Medulla oblongata (tissue), 1 donor: ENCODE measurements around the gene PCDHB7.
"Not testable (repeated sequence)": the region's sequence is repeated elsewhere in the genome, so short reads cannot be mapped to it uniquely, and the experiment has no call there.

Experiments used
- DNase-seq: peaks from one replicate; pipeline ENCODE4 v3.0.0-alpha.2; 2015; ENCODE audit errors: extremely low spot score

PCDHB7 gene

DNA sequence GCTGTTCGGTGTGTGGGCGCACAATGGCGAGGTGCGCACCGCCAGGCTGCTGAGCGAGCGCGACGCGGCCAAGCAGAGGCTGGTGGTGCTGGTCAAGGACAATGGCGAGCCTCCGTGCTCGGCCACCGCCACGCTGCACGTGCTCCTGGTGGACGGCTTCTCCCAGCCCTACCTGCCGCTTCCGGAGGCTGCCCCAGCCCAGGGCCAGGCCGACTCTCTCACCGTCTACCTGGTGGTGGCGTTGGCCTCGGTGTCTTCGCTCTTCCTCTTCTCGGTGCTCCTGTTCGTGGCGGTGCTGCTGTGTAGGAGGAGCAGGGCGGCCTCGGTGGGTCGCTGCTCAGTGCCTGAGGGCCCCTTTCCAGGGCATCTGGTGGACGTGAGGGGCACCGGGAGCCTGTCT lies 7.4 kb downstream of the PCDHB7 start:
- DNase-seq, result not testable (repeated sequence)

- DNase-seq, result no peak
Observed at GRCh38 chr5:141180313-141180712, 7.9 kb downstream of the PCDHB7 start.

- peak; percentile 54 for DNase-seq
Observed at GRCh38 chr5:141182248-141182647, 9.8 kb downstream of the PCDHB7 start, which contains the start of gene PCDHB16. Gene PCDHB16 (plus strand): TSS chr5:141182387. CDS start chr5:141182560, 173 bp downstream.

DNA sequence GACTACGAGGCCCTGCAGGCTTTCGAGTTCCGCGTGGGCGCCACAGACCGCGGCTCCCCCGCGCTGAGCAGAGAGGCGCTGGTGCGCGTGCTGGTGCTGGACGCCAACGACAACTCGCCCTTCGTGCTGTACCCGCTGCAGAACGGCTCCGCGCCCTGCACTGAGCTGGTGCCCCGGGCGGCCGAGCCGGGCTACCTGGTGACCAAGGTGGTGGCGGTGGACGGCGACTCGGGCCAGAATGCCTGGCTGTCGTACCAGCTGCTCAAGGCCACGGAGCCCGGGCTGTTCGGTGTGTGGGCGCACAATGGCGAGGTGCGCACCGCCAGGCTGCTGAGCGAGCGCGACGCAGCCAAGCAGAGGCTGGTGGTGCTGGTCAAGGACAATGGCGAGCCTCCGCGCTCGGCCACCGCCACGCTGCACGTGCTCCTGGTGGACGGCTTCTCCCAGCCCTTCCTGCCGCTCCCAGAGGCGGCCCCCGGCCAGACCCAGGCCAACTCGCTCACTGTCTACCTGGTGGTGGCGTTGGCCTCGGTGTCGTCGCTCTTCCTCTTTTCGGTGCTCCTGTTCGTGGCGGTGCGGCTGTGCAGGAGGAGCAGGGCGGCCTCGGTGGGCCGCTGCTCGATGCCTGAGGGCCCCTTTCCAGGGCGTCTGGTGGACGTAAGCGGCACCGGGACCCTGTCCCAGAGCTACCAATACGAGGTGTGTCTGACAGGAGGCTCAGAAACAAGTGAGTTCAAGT lies 11.8 kb downstream of the PCDHB7 start:
- DNase-seq, result not testable (repeated sequence)

GRCh38 chr5:141186897-141187512 lies 14.6 kb downstream of the PCDHB7 start, which contains the start of gene PCDHB9:
Gene PCDHB9 (plus strand): TSS chr5:141187161. CDS start chr5:141187319, 158 bp downstream.
- DNase-seq, result peak; percentile 18

DNA sequence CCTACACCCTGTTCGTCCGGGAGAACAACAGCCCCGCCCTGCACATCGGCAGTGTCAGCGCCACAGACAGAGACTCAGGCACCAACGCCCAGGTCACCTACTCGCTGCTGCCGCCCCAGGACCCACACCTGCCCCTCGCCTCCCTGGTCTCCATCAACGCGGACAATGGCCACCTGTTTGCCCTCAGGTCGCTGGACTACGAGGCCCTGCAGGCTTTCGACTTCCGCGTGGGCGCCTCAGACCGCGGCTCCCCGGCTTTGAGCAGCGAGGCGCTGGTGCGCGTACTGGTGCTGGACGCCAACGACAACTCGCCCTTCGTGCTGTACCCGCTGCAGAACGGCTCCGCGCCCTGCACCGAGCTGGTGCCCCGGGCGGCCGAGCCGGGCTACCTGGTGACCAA lies 16.2 kb downstream of the PCDHB7 start:
- not testable (repeated sequence) for DNase-seq

- not testable (repeated sequence) for DNase-seq
Observed at GRCh38 chr5:141189131-141189530, 16.7 kb downstream of the PCDHB7 start.

- DNase-seq, result peak; percentile 40
Observed at GRCh38 chr5:141192110-141192725, 19.8 kb downstream of the PCDHB7 start, which contains the start of gene PCDHB10. Gene PCDHB10 (plus strand): TSS chr5:141192353. CDS start chr5:141192553, 200 bp downstream.

DNA sequence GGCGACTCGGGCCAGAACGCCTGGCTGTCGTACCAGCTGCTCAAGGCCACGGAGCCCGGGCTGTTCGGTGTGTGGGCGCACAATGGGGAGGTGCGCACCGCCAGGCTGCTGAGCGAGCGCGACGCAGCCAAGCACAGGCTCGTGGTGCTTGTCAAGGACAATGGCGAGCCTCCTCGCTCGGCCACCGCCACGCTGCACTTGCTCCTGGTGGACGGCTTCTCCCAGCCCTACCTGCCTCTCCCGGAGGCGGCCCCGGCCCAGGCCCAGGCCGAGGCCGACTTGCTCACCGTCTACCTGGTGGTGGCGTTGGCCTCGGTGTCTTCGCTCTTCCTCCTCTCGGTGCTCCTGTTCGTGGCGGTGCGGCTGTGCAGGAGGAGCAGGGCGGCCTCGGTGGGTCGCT lies 21.9 kb downstream of the PCDHB7 start:
- DNase-seq, result not testable (repeated sequence)

DNA sequence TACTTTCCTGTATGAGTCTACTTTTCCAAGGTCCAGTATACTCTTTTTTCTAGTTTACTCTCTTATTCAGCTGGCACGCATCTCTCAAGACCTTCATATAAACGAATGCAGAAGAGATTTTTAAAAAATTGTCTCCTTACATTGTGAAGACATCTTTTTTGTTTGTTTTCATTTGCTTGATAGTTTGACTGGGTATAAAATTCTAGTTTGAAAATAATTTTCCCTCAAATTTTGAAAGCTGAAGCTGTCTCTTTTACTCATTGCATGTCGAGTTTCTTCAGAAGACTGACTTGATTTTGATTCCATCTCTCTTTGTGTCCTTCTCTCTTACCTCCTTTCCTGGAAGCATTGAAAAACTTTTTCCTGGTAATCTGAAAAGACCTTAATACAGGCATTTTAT lies 23.9 kb downstream of the PCDHB7 start:
- DNase-seq, result no peak

DNA sequence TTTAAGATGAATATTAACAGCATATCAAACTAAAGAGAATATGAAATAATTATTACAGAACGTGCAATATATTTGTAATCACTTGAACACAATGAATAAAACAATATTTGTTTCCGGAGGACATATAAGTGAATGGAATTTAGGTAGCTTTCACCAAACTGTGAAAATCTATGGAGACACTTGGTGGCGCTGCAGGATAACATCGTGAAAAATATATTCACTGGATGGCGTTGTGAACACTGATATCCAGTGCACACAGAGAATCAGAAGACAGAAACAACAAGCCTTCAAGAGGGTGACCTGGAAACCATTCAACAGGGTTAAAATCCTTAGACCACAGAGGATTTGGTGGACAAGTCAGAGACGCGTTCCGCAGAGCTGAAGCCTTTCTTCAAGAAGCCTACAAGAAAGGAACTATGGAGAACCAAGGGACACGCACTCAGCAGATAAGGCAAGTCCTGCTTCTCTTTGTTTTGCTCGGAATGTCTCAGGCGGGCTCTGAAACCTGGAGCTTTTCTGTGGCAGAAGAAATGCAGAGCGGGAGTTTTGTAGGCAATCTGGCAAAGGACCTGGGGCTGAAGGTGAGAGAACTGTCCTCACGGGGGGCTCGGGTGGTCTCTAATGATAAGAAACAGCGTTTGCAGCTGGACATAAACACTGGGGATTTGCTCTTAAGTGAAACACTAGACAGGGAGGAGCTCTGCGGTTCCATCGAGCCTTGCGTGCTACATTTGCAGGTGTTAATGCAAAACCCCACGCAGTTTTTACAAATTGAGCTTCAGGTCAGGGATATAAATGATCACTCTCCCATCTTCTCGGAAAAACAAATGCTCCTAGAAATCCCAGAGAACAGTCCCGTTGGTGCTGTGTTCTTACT lies 27.2 kb downstream of the PCDHB7 start, which contains the start of gene PCDHB11:
Gene PCDHB11 (plus strand): TSS at position 269 of the 877 bp plus-strand sequence. CDS start 148 bp downstream, at position 417.
- no peak for DNase-seq

GRCh38 chr5:141201126-141201525 lies 28.7 kb downstream of the PCDHB7 start:
- DNase-seq, result not testable (repeated sequence)

DNA sequence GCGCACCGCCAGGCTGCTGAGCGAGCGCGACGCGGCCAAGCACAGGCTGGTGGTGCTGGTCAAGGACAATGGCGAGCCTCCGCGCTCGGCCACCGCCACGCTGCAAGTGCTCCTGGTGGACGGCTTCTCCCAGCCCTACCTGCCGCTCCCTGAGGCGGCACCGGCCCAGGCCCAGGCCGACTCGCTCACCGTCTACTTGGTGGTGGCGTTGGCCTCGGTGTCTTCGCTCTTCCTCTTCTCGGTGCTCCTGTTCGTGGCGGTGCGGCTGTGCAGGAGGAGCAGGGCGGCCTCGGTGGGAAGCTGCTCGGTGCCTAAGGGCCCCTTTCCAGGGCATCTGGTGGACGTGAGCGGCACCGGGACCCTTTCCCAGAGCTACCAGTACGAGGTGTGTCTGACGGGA lies 29.2 kb downstream of the PCDHB7 start:
- DNase-seq, result not testable (repeated sequence)

- DNase-seq, result peak; percentile 14
Observed at GRCh38 chr5:141208478-141208877, 36.0 kb downstream of the PCDHB7 start, which contains the start of gene PCDHB12. Gene PCDHB12 (plus strand): TSS chr5:141208719. CDS start chr5:141208908, 189 bp downstream.

DNA sequence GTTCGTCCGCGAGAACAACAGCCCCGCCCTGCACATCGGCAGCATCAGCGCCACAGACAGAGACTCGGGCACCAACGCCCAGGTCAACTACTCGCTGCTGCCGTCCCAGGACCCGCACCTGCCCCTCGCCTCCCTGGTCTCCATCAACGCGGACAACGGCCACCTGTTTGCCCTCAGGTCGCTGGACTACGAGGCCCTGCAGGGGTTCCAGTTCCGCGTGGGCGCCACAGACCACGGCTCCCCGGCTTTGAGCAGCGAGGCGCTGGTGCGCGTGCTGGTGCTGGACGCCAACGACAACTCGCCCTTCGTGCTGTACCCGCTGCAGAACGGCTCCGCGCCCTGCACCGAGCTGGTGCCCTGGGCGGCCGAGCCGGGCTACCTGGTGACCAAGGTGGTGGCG lies 37.8 kb downstream of the PCDHB7 start:
- not testable (repeated sequence) for DNase-seq

DNA sequence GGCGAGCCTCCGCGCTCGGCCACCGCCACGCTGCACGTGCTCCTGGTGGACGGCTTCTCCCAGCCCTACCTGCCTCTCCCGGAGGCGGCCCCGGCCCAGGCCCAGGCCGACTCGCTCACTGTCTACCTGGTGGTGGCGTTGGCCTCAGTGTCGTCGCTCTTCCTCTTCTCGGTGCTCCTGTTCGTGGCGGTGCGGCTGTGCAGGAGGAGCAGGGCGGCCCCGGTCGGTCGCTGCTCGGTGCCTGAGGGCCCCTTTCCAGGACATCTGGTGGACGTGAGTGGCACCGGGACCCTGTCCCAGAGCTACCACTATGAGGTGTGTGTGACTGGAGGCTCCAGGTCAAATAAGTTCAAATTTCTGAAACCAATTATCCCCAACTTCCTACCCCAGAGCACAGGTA lies 38.4 kb downstream of the PCDHB7 start:
- DNase-seq, result not testable (repeated sequence)

DNA sequence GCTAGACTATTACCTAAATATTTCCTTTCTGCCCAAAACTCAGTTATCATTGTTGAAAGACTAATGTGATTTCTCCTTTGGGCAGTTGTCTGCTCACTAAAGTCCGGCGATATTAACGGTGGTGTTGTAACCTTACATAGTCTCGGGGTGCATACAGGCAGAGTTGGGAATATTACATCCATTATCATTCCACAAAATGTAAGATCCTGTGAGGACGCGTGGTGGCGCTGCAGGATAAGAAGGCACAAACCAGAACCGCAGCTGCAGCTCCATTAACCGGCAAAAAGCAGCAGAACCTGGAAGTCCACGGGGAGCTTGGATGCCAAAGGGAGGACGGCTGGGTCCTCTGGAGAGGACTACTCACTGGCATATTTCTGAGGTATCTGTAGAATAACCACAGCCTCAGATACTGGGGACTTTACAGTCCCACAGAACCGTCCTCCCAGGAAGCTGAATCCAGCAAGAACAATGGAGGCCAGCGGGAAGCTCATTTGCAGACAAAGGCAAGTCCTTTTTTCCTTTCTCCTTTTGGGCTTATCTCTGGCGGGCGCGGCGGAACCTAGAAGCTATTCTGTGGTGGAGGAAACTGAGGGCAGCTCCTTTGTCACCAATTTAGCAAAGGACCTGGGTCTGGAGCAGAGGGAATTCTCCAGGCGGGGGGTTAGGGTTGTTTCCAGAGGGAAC lies 41.4 kb downstream of the PCDHB7 start, which contains the start of gene PCDHB13:
Gene PCDHB13 (plus strand): TSS at position 264 of the 684 bp plus-strand sequence. CDS start 205 bp downstream, at position 469.
- peak; percentile 21 for DNase-seq

DNA sequence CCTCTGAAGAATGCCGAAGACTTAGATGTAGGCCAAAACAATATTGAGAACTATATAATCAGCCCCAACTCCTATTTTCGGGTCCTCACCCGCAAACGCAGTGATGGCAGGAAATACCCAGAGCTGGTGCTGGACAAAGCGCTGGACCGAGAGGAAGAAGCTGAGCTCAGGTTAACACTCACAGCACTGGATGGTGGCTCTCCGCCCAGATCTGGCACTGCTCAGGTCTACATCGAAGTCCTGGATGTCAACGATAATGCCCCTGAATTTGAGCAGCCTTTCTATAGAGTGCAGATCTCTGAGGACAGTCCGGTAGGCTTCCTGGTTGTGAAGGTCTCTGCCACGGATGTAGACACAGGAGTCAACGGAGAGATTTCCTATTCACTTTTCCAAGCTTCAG lies 42.1 kb downstream of the PCDHB7 start:
- DNase-seq, result not testable (repeated sequence)

DNA sequence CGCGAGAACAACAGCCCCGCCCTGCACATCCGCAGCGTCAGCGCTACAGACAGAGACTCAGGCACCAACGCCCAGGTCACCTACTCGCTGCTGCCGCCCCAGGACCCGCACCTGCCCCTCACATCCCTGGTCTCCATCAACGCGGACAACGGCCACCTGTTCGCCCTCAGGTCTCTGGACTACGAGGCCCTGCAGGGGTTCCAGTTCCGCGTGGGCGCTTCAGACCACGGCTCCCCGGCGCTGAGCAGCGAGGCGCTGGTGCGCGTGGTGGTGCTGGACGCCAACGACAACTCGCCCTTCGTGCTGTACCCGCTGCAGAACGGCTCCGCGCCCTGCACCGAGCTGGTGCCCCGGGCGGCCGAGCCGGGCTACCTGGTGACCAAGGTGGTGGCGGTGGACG lies 43.1 kb downstream of the PCDHB7 start:
- not testable (repeated sequence) for DNase-seq

GRCh38 chr5:141216035-141216434 lies 43.6 kb downstream of the PCDHB7 start:
- DNase-seq, result not testable (repeated sequence)
